GM23338 (cell line): ENCODE data around the gene RPS25. TPM values are rescaled to one million over a fixed set of nuclear protein-coding genes. Genes with fewer than 3 reads are reported as not detected.

Source experiments
- ATAC-seq: fragments of 200-7000 bp; cut with Tn5 transposase; 3 replicates; pipeline ENCODE4 v1.9.1; 2020
- DNase-seq: peaks from one replicate; pipeline ENCODE4 v3.0.0-alpha.2; 2015; ENCODE audit warnings: low spot score
- H2AFZ ChIP-seq: fragments of 200-600 bp; sonication (generic); 2 replicates; pipeline ENCODE4 v1.8.0; 2016; ENCODE audit warnings: antibody characterized with exemption, mild to moderate bottlenecking, moderate library complexity
- H3F3A ChIP-seq: fragments of 200-600 bp; sonication (generic); replicated peaks from 2 replicates; pipeline ENCODE4 v1.8.0; 2017; ENCODE audit warnings: antibody characterized with exemption, mixed run types, low read depth
- H3K27ac ChIP-seq: fragments of 200-600 bp; sonication (generic); 2 replicates; pipeline ENCODE4 v1.6.1; 2016; ENCODE audit warnings: low read depth
- H3K27me3 ChIP-seq: fragments of 200-600 bp; sonication (generic); 2 replicates; pipeline ENCODE4 v1.8.0; 2016; ENCODE audit warnings: mild to moderate bottlenecking, mixed run types, moderate library complexity; ENCODE audit not compliant: insufficient read depth
- H3K36me3 ChIP-seq: fragments of 200-600 bp; sonication (generic); 2 replicates; pipeline ENCODE4 v1.8.0; 2016; ENCODE audit warnings: mild to moderate bottlenecking; ENCODE audit not compliant: insufficient read depth
- H3K4me1 ChIP-seq: fragments of 200-600 bp; sonication (generic); 2 replicates; pipeline ENCODE4 v1.8.0; 2016; ENCODE audit warnings: mild to moderate bottlenecking, moderate library complexity; ENCODE audit not compliant: insufficient read depth
- H3K4me2 ChIP-seq: fragments of 200-600 bp; sonication (generic); 2 replicates; pipeline ENCODE4 v1.7.1; 2017; ENCODE audit warnings: mixed run types
- H3K4me3 ChIP-seq: fragments of 200-600 bp; sonication (generic); 2 replicates; pipeline ENCODE4 v1.6.1; 2016; ENCODE audit warnings: mixed run types
- H3K79me2 ChIP-seq: fragments of 200-600 bp; sonication (generic); replicated peaks from 2 replicates; pipeline ENCODE4 v1.8.0; 2017; ENCODE audit warnings: mild to moderate bottlenecking; ENCODE audit not compliant: insufficient read depth
- H3K9me2 ChIP-seq: fragments of 200-600 bp; sonication (generic); 2 replicates; pipeline ENCODE4 v1.8.0; 2017; ENCODE audit not compliant: insufficient read depth
- H4K20me1 ChIP-seq: fragments of 200-600 bp; sonication (generic); replicated peaks from 2 replicates; pipeline ENCODE4 v1.8.0; 2017; ENCODE audit warnings: mild to moderate bottlenecking; ENCODE audit not compliant: insufficient read depth
- H3K27ac Mint-ChIP-seq: 2 replicates; pipeline ENCODE4 v1.8.0; 2020; ENCODE audit warnings: inconsistent platforms, mild to moderate bottlenecking, moderate library complexity, mixed read lengths
- H3K27me3 Mint-ChIP-seq: 3 replicates; pipeline ENCODE4 v1.8.0; 2022; ENCODE audit warnings: low read depth, mild to moderate bottlenecking, moderate library complexity, mixed read lengths, inconsistent platforms; ENCODE audit not compliant: insufficient read depth, poor library complexity
- H3K36me3 Mint-ChIP-seq: 3 replicates; pipeline ENCODE4 v1.8.0; 2021; ENCODE audit warnings: low read depth, mild to moderate bottlenecking, inconsistent platforms, moderate library complexity, mixed read lengths
- H3K4me1 Mint-ChIP-seq: 3 replicates; pipeline ENCODE4 v1.8.0; 2020; ENCODE audit warnings: mild to moderate bottlenecking, inconsistent platforms, mixed read lengths
- H3K4me3 Mint-ChIP-seq: 3 replicates; pipeline ENCODE4 v1.8.0; 2021; ENCODE audit warnings: moderate library complexity, mild to moderate bottlenecking, inconsistent platforms, mixed read lengths
- H3K9me3 Mint-ChIP-seq: 3 replicates; pipeline ENCODE4 v1.8.0; 2020; ENCODE audit warnings: moderate library complexity, mild to moderate bottlenecking, inconsistent platforms, mixed read lengths
- CREB1 ChIP-seq: fragments of 250-450 bp; sonication (Bioruptor Pico); IDR thresholded peaks from 2 replicates; pipeline ENCODE4 v1.5.0; 2020; ENCODE audit warnings: low read depth, mild to moderate bottlenecking, moderate library complexity
- CTCF ChIP-seq, 2 experiments: fragments of 200-600 bp in 1 of 2; sonication (generic) in 1 of 2; conservative IDR thresholded peaks; 2 replicates each; pipeline versions ENCODE4 v1.5.1 to v1.6.1; 2016 to 2017; ENCODE audit warnings: antibody characterized with exemption in 2 of 2, low read depth in 2 of 2, mild to moderate bottlenecking in 2 of 2, moderate library complexity in 1 of 2
- ETS1 ChIP-seq: IDR thresholded peaks from 2 replicates; pipeline ENCODE4 v1.6.1; 2016; ENCODE audit warnings: antibody characterized with exemption
- EZH2 ChIP-seq: fragments of 200-600 bp; sonication (generic); IDR thresholded peaks from one replicate; pipeline ENCODE4 v1.8.0; 2017; ENCODE audit warnings: antibody characterized with exemption, mild to moderate bottlenecking, low read depth; ENCODE audit not compliant: unreplicated experiment
- EZH2phosphoT487 ChIP-seq: fragments of 200-600 bp; sonication (generic); IDR thresholded peaks from one replicate; pipeline ENCODE4 v1.8.1; 2018; ENCODE audit warnings: antibody characterized with exemption; ENCODE audit not compliant: unreplicated experiment
- JUNB ChIP-seq: IDR thresholded peaks from one replicate; pipeline ENCODE4 v1.6.1; 2016; ENCODE audit warnings: antibody characterized with exemption; ENCODE audit not compliant: unreplicated experiment
- NANOG ChIP-seq: IDR thresholded peaks from 2 replicates; pipeline ENCODE4 v1.6.1; 2016; ENCODE audit warnings: antibody characterized with exemption, borderline replicate concordance
- POLR2AphosphoS5 ChIP-seq: IDR thresholded peaks from 2 replicates; pipeline ENCODE4 v1.6.1; 2016; ENCODE audit warnings: antibody characterized with exemption, low read depth
- REST ChIP-seq: IDR thresholded peaks from one replicate; pipeline ENCODE4 v1.6.1; 2018; ENCODE audit warnings: antibody characterized with exemption; ENCODE audit not compliant: unreplicated experiment
- ZNF114 ChIP-seq: fragments of 250-450 bp; sonication (Bioruptor Pico); IDR thresholded peaks from 2 replicates; pipeline ENCODE4 v1.5.0; 2020; ENCODE audit warnings: mild to moderate bottlenecking, moderate library complexity
- ZNF331 ChIP-seq: fragments of 250-450 bp; sonication (Bioruptor Pico); IDR thresholded peaks from 2 replicates; pipeline ENCODE4 v1.5.0; 2020; ENCODE audit warnings: low read depth, mild to moderate bottlenecking, moderate library complexity
- polyA plus RNA-seq: library from polyadenylated mRNA; unstranded; fragments of >200 nt; fragmentation: Nextera tagmentation; extraction: Ambion mirVana; gene quantifications from 2 replicates; pipeline ENCODE4 v1.2.1, GENCODE V29; 2016
- total RNA-seq: library from RNA; depleted of rRNA; stranded (reverse); fragments of >200 nt; shearing (Covaris generic); gene quantifications from 2 replicates; pipeline ENCODE4 v1.2.3, GENCODE V29; 2014

Gene RPS25
- total and polyA plus RNA-seq, 2 experiments from 2014 or later = 1,965 to 3,622 TPM

- TF ChIP-seq EZH2phosphoT487 (no peak), POLR2AphosphoS5 (no peak), NANOG (no peak), REST (no peak), EZH2 (no peak), JUNB (no peak), ZNF331 (CRISPR knock-in tag) (no peak), CREB1 (CRISPR knock-in tag) (no peak), ETS1 (no peak), CTCF (conservative IDR thresholded peaks at IDR 0.05; ENCODE audit: low read depth in 2 of 2) (no peak), ZNF114 (no peak)
Observed at GRCh38 chr11:119031912-119032280, 13.8 kb upstream of the RPS25 start (continued).

- Histone ChIP-seq H3K27ac (peak within 1 kb of the TSS; percentile 92), H3K4me3 (peak within 1 kb of the TSS; percentile 91), H4K20me1 (no peaks in the 10 kb centered on the region), H3F3A (peaks cover 18% of the 10 kb centered on the region), H3K4me2 (peak within 1 kb of the TSS; percentile 98), H3K36me3 (no peaks in the 10 kb centered on the region; the same call in 1 of the 2 replicates), H3K9me2 (no peaks in the 10 kb centered on the region), H3K4me1 (peaks cover 14% of the 10 kb centered on the region), H2AFZ (peak within 1 kb of the TSS; percentile 91; the same call in 1 of the 2 replicates), H3K27me3 (no peaks in the 10 kb centered on the region), H3K79me2 (peaks cover 8% of the 10 kb centered on the region)
- TF ChIP-seq CREB1 (CRISPR knock-in tag) (peak; percentile 79), JUNB (no peak), POLR2AphosphoS5 (peak; percentile 92), CTCF (conservative IDR thresholded peaks at IDR 0.05; ENCODE audit: low read depth in 2 of 2) (peak in 1 of 2 experiments; percentile 92; a peak in 3 of 4 replicates), EZH2phosphoT487 (no peak)
- DNase-seq (peak; percentile 99), ATAC-seq (peak; percentile 83)
- Mint-ChIP-seq H3K27me3 (peaks cover 25% of the 10 kb centered on the region), H3K4me3 (peak within 1 kb of the TSS; percentile 76), H3K4me1 (peaks cover 27% of the 10 kb centered on the region), H3K9me3 (no peaks in the 10 kb centered on the region; the same call in 2 of the 3 replicates), H3K27ac (peak within 1 kb of the TSS; percentile 94), H3K36me3 (peaks cover 31% of the 10 kb centered on the region)
Observed at GRCh38 chr11:119030329-119031047, 12.3 kb upstream of the RPS25 start, which contains the start of gene SLC37A4. TSS of gene SLC37A4 (minus strand) at chr11:119030877.
